Measurements from ENCODE around the gene CDC42BPB. TPM values are rescaled to one million over a fixed set of nuclear protein-coding genes. Genes with fewer than 3 reads are reported as not detected.

Gene CDC42BPB
- total and polyA plus RNA-seq, 2 of the 13 experiments (the other 11 are each of a cell fraction or from before 2014, with no cell fraction given) = 19.7 to 32.3 TPM

DNA sequence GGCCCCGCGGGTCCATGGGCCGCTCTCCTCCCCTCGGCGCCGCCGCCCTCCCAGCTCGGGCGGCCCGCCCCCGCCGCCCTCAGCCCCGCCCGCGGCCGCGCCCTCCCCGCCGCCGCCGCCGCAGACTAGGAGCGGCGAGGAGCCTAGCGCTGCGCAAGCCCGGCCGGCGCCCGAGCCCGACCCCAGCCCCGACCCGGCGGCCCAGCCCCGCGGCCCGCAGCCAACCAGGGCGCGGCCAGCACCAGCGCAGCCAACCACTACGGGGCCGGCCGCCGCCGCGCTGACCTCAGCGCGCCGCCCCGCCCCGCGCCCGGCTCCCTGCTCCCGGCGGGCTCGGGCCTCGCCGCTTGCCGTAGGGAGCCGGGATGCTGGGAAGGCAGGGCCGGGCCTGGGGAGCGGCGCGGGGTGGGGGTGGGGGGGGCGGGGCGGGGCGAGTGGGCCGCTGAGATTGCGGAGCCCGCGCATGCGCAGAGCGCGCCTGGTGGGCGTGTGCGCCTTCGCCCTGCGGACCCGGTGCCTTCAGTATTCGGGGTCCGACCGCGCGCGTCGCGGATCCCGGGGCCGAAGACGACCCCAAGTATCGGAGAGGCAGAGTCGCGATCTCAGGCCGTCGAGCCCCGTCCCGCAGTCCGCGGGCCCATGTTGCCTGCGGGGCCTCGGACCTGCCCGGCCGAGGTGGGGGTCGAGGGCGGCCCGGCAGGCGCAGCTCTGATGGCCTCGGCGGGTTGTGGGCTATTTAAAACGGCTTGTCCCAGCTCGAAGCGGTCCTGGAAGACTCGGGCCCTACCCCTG, at the start of gene CDC42BPB (continued):
- TF ChIP-seq, protein P1, sequence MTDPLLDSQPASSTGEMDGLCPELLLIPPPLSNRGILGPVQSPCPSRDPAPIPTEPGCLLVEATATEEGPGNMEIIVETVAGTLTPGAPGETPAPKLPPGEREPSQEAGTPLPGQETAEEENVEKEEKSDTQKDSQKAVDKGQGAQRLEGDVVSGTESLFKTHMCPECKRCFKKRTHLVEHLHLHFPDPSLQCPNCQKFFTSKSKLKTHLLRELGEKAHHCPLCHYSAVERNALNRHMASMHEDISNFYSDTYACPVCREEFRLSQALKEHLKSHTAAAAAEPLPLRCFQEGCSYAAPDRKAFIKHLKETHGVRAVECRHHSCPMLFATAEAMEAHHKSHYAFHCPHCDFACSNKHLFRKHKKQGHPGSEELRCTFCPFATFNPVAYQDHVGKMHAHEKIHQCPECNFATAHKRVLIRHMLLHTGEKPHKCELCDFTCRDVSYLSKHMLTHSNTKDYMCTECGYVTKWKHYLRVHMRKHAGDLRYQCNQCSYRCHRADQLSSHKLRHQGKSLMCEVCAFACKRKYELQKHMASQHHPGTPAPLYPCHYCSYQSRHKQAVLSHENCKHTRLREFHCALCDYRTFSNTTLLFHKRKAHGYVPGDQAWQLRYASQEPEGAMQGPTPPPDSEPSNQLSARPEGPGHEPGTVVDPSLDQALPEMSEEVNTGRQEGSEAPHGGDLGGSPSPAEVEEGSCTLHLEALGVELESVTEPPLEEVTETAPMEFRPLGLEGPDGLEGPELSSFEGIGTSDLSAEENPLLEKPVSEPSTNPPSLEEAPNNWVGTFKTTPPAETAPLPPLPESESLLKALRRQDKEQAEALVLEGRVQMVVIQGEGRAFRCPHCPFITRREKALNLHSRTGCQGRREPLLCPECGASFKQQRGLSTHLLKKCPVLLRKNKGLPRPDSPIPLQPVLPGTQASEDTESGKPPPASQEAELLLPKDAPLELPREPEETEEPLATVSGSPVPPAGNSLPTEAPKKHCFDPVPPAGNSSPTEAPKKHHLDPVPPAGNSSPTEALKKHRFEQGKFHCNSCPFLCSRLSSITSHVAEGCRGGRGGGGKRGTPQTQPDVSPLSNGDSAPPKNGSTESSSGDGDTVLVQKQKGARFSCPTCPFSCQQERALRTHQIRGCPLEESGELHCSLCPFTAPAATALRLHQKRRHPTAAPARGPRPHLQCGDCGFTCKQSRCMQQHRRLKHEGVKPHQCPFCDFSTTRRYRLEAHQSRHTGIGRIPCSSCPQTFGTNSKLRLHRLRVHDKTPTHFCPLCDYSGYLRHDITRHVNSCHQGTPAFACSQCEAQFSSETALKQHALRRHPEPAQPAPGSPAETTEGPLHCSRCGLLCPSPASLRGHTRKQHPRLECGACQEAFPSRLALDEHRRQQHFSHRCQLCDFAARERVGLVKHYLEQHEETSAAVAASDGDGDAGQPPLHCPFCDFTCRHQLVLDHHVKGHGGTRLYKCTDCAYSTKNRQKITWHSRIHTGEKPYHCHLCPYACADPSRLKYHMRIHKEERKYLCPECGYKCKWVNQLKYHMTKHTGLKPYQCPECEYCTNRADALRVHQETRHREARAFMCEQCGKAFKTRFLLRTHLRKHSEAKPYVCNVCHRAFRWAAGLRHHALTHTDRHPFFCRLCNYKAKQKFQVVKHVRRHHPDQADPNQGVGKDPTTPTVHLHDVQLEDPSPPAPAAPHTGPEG (CRISPR knock-in tag; IDR thresholded peaks at IDR 0.05) = no peak
- TF ChIP-seq CHD2 (IDR thresholded peaks at IDR 0.05; ENCODE audit: low read depth, low read length) = no peak
- TF ChIP-seq ZNF567 (CRISPR knock-in tag; IDR thresholded peaks at IDR 0.05; ENCODE audit: borderline replicate concordance) = no peak
- TF ChIP-seq, protein P2, sequence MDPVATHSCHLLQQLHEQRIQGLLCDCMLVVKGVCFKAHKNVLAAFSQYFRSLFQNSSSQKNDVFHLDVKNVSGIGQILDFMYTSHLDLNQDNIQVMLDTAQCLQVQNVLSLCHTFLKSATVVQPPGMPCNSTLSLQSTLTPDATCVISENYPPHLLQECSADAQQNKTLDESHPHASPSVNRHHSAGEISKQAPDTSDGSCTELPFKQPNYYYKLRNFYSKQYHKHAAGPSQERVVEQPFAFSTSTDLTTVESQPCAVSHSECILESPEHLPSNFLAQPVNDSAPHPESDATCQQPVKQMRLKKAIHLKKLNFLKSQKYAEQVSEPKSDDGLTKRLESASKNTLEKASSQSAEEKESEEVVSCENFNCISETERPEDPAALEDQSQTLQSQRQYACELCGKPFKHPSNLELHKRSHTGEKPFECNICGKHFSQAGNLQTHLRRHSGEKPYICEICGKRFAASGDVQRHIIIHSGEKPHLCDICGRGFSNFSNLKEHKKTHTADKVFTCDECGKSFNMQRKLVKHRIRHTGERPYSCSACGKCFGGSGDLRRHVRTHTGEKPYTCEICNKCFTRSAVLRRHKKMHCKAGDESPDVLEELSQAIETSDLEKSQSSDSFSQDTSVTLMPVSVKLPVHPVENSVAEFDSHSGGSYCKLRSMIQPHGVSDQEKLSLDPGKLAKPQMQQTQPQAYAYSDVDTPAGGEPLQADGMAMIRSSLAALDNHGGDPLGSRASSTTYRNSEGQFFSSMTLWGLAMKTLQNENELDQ (CRISPR knock-in tag; IDR thresholded peaks at IDR 0.05; ENCODE audit: borderline replicate concordance) = no peak
- no peak for TF ChIP-seq HMG20A (CRISPR knock-in tag; IDR thresholded peaks at IDR 0.05; ENCODE audit: borderline replicate concordance)
- TF ChIP-seq SMAD1 (CRISPR knock-in tag; IDR thresholded peaks at IDR 0.05; ENCODE audit: borderline replicate concordance, low read depth) = peak; percentile 77; the same call in 1 of the 2 replicates
- peak; percentile 86 for TF ChIP-seq ZNF777 (CRISPR knock-in tag; IDR thresholded peaks at IDR 0.05)
- TF ChIP-seq ZNF501 (CRISPR knock-in tag; IDR thresholded peaks at IDR 0.05) = peak; percentile 50; the same call in 1 of the 2 replicates
- TF ChIP-seq ZNF432 (CRISPR knock-in tag; IDR thresholded peaks at IDR 0.05; ENCODE audit: borderline replicate concordance) = no peak
- TF ChIP-seq MXI1 (IDR thresholded peaks at IDR 0.05; ENCODE audit: borderline replicate concordance, low read depth, low read length) = peak; percentile 60; the same call in 1 of the 3 replicates
- TF ChIP-seq, protein P3, sequence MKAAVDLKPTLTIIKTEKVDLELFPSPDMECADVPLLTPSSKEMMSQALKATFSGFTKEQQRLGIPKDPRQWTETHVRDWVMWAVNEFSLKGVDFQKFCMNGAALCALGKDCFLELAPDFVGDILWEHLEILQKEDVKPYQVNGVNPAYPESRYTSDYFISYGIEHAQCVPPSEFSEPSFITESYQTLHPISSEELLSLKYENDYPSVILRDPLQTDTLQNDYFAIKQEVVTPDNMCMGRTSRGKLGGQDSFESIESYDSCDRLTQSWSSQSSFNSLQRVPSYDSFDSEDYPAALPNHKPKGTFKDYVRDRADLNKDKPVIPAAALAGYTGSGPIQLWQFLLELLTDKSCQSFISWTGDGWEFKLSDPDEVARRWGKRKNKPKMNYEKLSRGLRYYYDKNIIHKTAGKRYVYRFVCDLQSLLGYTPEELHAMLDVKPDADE (CRISPR knock-in tag; IDR thresholded peaks at IDR 0.05) = no peak
- TF ChIP-seq CBX1 (IDR thresholded peaks at IDR 0.05; ENCODE audit: low read depth) = no peak
- TF ChIP-seq ZSCAN29 (CRISPR knock-in tag; conservative IDR thresholded peaks at IDR 0.05) = no peak
- TF ChIP-seq, protein P4, sequence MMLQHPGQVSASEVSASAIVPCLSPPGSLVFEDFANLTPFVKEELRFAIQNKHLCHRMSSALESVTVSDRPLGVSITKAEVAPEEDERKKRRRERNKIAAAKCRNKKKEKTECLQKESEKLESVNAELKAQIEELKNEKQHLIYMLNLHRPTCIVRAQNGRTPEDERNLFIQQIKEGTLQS (CRISPR knock-in tag; IDR thresholded peaks at IDR 0.05) = 0 out of 2 replicates have a peak, but pooled peaks have one; percentile 18
- no peak for TF ChIP-seq POGZ (CRISPR knock-in tag; IDR thresholded peaks at IDR 0.05)
- TF ChIP-seq PHF5A (CRISPR knock-in tag; IDR thresholded peaks at IDR 0.05; ENCODE audit: low read depth, unreplicated experiment) = no peak
- no peak for TF ChIP-seq TOPORS (CRISPR knock-in tag; IDR thresholded peaks at IDR 0.05)
- TF ChIP-seq, protein P5, sequence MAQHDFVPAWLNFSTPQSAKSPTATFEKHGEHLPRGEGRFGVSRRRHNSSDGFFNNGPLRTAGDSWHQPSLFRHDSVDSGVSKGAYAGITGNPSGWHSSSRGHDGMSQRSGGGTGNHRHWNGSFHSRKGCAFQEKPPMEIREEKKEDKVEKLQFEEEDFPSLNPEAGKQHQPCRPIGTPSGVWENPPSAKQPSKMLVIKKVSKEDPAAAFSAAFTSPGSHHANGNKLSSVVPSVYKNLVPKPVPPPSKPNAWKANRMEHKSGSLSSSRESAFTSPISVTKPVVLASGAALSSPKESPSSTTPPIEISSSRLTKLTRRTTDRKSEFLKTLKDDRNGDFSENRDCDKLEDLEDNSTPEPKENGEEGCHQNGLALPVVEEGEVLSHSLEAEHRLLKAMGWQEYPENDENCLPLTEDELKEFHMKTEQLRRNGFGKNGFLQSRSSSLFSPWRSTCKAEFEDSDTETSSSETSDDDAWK (CRISPR knock-in tag; IDR thresholded peaks at IDR 0.05) = no peak
